Measurements from ENCODE around the gene SLC25A13. TPM values are rescaled to one million over a fixed set of nuclear protein-coding genes. Genes with fewer than 3 reads are reported as not detected.

Gene SLC25A13
- total and polyA plus RNA-seq, 2 of the 8 experiments (the other 6 are each of a cell fraction or from before 2014, with no cell fraction given), result 30.8 to 85.4 TPM

DNA sequence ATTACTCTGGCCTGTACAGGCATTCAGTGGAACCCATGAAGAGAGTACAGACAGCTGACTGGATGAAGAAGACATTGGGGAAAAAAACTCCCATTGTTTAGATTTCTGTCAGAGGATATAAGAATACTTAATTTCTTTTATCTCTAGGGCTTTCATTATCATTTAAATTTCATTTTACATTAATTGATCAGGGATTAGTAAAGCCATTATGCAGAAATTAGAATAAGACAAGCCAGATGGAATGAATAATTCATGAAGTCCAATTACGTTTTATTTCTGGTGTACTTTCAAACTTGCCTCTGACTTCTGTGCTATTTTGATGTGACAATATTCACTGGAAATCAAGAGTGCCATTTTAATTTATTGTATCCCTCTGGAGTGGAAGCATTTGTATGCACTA lies 247.0 kb downstream of the SLC25A13 start:
- Histone ChIP-seq H3K23ac (ENCODE audit: insufficient read length) (no peak overlapping the region), H3K27me3 (replicated peaks in 1 of 4; ENCODE audit: control insufficient read depth in 3 of 4, extremely low read depth in 1 of 4, insufficient read depth in 3 of 4, low read length in 3 of 4) (peaks cover 3 to 18% (median 9%) of the 10 kb centered on the region in 4 experiments), H3K4me1 (replicated peaks in 1 of 4; ENCODE audit: control insufficient read depth in 3 of 4, insufficient read depth in 4 of 4, low read length in 3 of 4) (peaks cover 0 to 2% (median 0%) of the 10 kb centered on the region in 4 experiments; a peak in 2 of 7 replicates), H3K79me2 (ENCODE audit: control insufficient read depth in 1 of 2, insufficient read depth in 2 of 2, low read length in 2 of 2) (no peaks in the 10 kb centered on the region), H4K5ac (ENCODE audit: insufficient read length, low read depth, low read length) (no peak overlapping the region), H4K20me1 (replicated peaks in 1 of 2; ENCODE audit: control insufficient read depth in 1 of 2, insufficient read depth in 2 of 2, low read length in 2 of 2) (no peaks in the 10 kb centered on the region), H2BK20ac (ENCODE audit: low read length) (no peak overlapping the region), H3K56ac (replicated peaks; ENCODE audit: insufficient read length, low read depth, low read length) (no peak overlapping the region), H3K14ac (ENCODE audit: insufficient read length) (no peak overlapping the region), H2BK12ac (ENCODE audit: low read depth, low read length) (no peak overlapping the region), H3K27ac (ENCODE audit: low read depth, low read length) (no peak overlapping the region), H4K91ac (replicated peaks; ENCODE audit: insufficient read length, low read length) (no peak overlapping the region), H3K79me1 (ENCODE audit: low read depth, low read length) (no peaks in the 10 kb centered on the region), H3K4me3 (ENCODE audit: extremely low read depth in 1 of 4, insufficient read depth in 2 of 4, low read depth in 3 of 4, low read length in 4 of 4) (no peak overlapping the region), H3K18ac (ENCODE audit: extremely low read depth, low read length) (no peak overlapping the region), H3K4ac (replicated peaks; ENCODE audit: insufficient read length, low read depth, low read length) (no peak overlapping the region), H3K9me3 (ENCODE audit: insufficient read depth in 2 of 2, low read depth in 1 of 2, low read length in 1 of 2) (no peaks in the 10 kb centered on the region), H2AFZ (ENCODE audit: low read length) (no peak overlapping the region), H2BK120ac (replicated peaks; ENCODE audit: low read depth, low read length) (no peak overlapping the region), H2BK5ac (ENCODE audit: low read depth, low read length) (no peak overlapping the region), H3K9ac (replicated peaks in 1 of 4; ENCODE audit: extremely low read depth in 1 of 4, low read depth in 3 of 4, low read length in 3 of 4) (no peak overlapping the region), H4K8ac (ENCODE audit: extremely low read depth, insufficient read depth, low read length) (no peak overlapping the region), H3K4me2 (ENCODE audit: insufficient read depth in 1 of 2, low read depth in 2 of 2, low read length in 2 of 2) (no peak overlapping the region), H3K36me3 (ENCODE audit: control insufficient read depth in 2 of 4, insufficient read depth in 4 of 4, low read length in 3 of 4) (no peaks in the 10 kb centered on the region), H3K23me2 (ENCODE audit: low read depth, low read length) (peaks cover 6% of the 10 kb centered on the region), H2BK15ac (ENCODE audit: low read length) (no peak overlapping the region), H2AK5ac (ENCODE audit: low read depth, low read length) (no peak overlapping the region)
- 83% methylated on average over 1 of the region's 1 CpG; no CpG with 5 or more reads in 1 of the 2 experiments for WGBS, 2 experiments (ENCODE audit: extremely low coverage in 1 of 2, insufficient coverage in 1 of 2, insufficient read length in 1 of 2, insufficient replicate concordance in 2 of 2, low coverage in 1 of 2, low lambda C conversion rate in 2 of 2, missing lambda C conversion rate in 1 of 2)
- FAIRE-seq (no peak), DNase-seq (ENCODE audit: low read depth in 1 of 2, low spot score in 2 of 2) (no peak)
- ChIA-PET CTCF (ENCODE audit: partially characterized antibody) (interaction anchor here (0.8 to 2.0 kb wide), 11 partner anchors 28 to 953 kb away, joined by 3 to 9 read pairs (median 4); partner anchors contain the start of gene DLX5), POLR2A (ENCODE audit: partially characterized antibody) (no interaction called here)
- TF ChIP-seq SAP30 (IDR thresholded peaks at IDR 0.05; ENCODE audit: insufficient read depth, insufficient replicate concordance, low read length), result no peak
- TF ChIP-seq CTBP2 (IDR thresholded peaks at IDR 0.05; ENCODE audit: borderline replicate concordance, insufficient read depth, insufficient read length, low read length), result no peak
- TF ChIP-seq KDM5A (IDR thresholded peaks at IDR 0.05; ENCODE audit: low read length), result no peak
- no peak for TF ChIP-seq BRCA1 (IDR thresholded peaks at IDR 0.05; ENCODE audit: low read depth, low read length)
- no peak for TF ChIP-seq POU5F1 (IDR thresholded peaks at IDR 0.05; ENCODE audit: low read depth, low read length)
- no peak for TF ChIP-seq YY1 (IDR thresholded peaks at IDR 0.05; ENCODE audit: low read depth, low read length)
- TF ChIP-seq HDAC6 (IDR thresholded peaks at IDR 0.05; ENCODE audit: low read depth, low read length), result no peak
- TF ChIP-seq, protein P1, sequence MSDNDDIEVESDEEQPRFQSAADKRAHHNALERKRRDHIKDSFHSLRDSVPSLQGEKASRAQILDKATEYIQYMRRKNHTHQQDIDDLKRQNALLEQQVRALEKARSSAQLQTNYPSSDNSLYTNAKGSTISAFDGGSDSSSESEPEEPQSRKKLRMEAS (IDR thresholded peaks at IDR 0.05), result no peak
- TF ChIP-seq TAF7 (optimal IDR thresholded peaks at IDR 0.05; ENCODE audit: borderline replicate concordance, low read depth, low read length), result no peak
- TF ChIP-seq, protein P2, sequence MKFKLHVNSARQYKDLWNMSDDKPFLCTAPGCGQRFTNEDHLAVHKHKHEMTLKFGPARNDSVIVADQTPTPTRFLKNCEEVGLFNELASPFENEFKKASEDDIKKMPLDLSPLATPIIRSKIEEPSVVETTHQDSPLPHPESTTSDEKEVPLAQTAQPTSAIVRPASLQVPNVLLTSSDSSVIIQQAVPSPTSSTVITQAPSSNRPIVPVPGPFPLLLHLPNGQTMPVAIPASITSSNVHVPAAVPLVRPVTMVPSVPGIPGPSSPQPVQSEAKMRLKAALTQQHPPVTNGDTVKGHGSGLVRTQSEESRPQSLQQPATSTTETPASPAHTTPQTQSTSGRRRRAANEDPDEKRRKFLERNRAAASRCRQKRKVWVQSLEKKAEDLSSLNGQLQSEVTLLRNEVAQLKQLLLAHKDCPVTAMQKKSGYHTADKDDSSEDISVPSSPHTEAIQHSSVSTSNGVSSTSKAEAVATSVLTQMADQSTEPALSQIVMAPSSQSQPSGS (IDR thresholded peaks at IDR 0.05; ENCODE audit: low read length), result no peak
- TF ChIP-seq SP4 (IDR thresholded peaks at IDR 0.05; ENCODE audit: low read length), result no peak
- no peak for TF ChIP-seq GTF2F1 (IDR thresholded peaks at IDR 0.05; ENCODE audit: borderline replicate concordance, low read depth, low read length)
- no peak for TF ChIP-seq KDM1A (IDR thresholded peaks at IDR 0.05; ENCODE audit: borderline replicate concordance, low read length)

Data from H1 (cell line).